Cardiac fibroblast (primary cell): Measurements from ENCODE around the gene PISD.
A peak's percentile ranks its signal among the peaks of the same experiment; 100 is the strongest.

Source experiments
- DNase-seq, 2 donors: peaks; one replicate each; pipeline versions ENCODE4 v3.0.0 to v3.0.0-alpha.2; 2010; ENCODE audit warnings: low read depth in 2 of 2
- H3K4me3 ChIP-seq, 2 donors: replicated peaks in 1 of 2; 1 replicate in 1 of 2; 2 replicates in 1 of 2; pipeline ENCODE4 v1.5.1; 2011; ENCODE audit warnings: low read depth in 2 of 2, low read length in 2 of 2, mild to moderate bottlenecking in 2 of 2, moderate library complexity in 1 of 2
- CTCF ChIP-seq: IDR thresholded peaks from one replicate; pipeline ENCODE4 v1.5.1; 2011; ENCODE audit warnings: low read depth, mild to moderate bottlenecking, low read length, inconsistent platforms

PISD gene

GRCh38 chr22:31613286-31613903 is 48.6 kb downstream of the PISD start:
- DNase-seq: no peak
- H3K4me3 ChIP-seq: no peak overlapping the region
- TF ChIP-seq CTCF: no peak

GRCh38 chr22:31612891-31613285 is 49.1 kb downstream of the PISD start:
- no peak overlapping the region for H3K4me3 ChIP-seq
- no peak for TF ChIP-seq CTCF
- DNase-seq: no peak

DNA sequence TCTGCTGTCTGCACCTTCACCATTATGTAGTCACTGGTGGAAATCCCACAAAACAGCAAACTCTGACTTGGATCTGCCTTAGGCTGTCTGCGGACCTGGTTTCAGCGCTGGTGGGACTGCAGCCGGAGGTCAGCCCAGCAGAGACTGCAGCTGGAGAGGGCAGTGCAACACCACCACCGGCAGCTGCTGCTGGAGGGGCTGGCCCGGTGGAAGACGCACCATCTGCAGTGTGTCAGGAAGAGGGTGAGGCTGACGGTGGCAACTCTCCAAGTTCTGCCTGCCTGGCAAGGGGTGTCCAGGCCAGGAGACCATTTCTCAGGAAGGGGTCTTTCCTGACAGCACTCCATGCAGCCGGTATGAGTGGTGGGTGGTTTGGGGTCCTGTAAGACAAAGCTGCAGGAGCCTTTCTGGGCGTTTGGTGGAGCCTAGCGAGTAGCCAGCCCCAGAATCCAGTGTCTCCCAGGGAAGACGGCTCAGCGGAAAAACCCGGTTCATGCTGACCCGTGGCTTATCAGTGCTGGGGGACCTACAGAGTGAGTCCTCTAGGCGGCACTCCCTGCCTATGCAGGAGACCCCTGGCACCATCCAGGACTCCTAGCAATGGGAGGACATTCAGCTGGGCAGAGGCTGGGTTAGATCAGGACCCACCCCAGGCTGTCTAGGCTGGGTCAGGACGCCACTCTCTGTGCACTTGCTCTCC is 50.8 kb downstream of the PISD start:
- TF ChIP-seq CTCF: no peak
- peak in 1 of 2 donors; percentile 78 for DNase-seq

DNA sequence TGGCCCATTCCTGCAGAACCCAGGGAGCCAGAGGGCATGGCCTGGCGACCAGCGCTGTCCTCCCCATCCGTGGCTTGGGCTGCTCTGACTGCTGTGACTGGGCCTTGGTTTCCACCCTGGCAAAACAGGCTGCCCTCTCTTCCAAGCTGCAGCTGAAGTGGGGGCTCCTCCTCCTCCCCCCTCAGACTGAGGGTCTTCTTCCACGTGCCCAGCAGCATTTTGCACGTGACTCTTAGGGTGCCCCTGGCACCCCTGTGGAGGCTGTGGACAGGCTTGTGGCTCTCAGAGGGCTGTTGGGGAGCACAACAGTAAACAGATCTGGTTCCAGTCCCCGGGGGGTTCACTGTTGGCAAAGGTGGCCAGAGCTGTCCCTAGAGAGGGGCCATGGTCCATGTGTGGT is 51.4 kb downstream of the PISD start:
- H3K4me3 ChIP-seq: no peak overlapping the region
- no peak for DNase-seq
- no peak for TF ChIP-seq CTCF

More for the DNA sequence above, 50.8 kb downstream of the PISD start:
- no peak overlapping the region for H3K4me3 ChIP-seq

DNA sequence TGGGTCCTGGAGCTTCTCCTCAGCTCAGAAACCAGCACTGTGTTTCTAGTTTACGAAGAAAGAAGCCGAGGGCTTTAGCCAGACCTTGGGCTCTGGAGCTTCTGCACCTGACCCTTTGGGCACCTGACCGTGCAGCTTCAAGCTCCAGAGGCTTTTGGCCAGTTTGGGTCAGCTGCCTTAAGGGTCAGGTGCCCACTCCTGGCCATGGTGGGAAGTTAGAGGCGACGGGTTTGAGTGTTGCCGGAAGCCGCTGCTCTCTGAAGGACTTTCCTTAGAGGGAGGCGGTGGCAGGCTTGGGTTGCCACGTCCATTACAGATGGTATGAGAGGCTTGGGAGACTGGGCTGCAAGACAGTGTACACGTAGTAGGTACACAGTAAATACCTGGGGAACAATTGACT is 52.3 kb downstream of the PISD start:
- DNase-seq: no peak
- no peak overlapping the region for H3K4me3 ChIP-seq
- no peak for TF ChIP-seq CTCF

- no peak overlapping the region for H3K4me3 ChIP-seq
- no peak for DNase-seq
- no peak for TF ChIP-seq CTCF
Measured at GRCh38 chr22:31607696-31608095, 54.3 kb downstream of the PISD start.
